ENCODE results near the gene CFB.

DNA sequence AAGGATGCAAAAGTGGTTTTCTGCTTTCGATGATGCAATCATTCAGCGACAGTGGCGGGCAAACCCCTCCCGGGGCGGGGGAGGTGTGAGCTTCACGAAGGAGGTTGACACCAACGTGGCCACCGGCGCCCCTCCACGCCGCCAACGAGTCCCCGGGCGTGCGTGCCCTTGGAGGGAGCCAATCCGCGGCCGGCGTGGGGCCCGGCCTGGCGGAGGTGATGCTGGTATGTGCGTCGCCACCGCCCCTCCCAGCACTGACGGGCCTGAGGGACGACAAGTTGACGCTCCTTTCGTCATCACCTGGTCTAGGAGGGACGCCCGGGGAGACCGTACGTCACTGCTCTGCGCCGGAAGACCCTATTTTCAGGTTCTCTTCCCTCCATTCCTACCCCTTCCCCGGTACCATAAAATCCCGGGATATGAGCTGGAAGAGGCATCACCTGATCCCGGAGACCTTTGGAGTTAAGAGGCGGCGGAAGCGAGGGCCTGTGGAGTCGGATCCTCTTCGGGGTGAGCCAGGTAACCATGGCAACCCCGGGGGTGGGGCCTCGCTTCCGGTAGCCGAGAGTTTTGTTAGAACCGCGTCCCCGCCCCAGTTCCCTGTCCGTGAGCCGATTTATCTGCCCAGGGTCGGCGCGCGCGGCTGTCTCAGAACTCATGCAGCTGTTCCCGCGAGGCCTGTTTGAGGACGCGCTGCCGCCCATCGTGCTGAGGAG lies 26.3 kb downstream of the CFB start, which contains the start of gene DXO:
- TF ChIP-seq POLR2A (IDR thresholded peaks at IDR 0.05) (peak; percentile 41 to 66), CTCF (IDR thresholded peaks at IDR 0.05) (peak in 2 of 4 experiments; percentile 3 to 23)
